NCI-H1436 (cell line): ENCODE data around the gene INTS6L.
"Not testable (repeated sequence)": the region's sequence is repeated elsewhere in the genome, so short reads cannot be mapped to it uniquely, and the experiment has no call there.

Experiments
- DNase-seq: peaks from one replicate; lab custom pipeline; 2025; lab: John Stamatoyannopoulos, UW

The INTS6L gene

GRCh38 chrX:135522878-135523693, 2.6 kb downstream of the INTS6L start:
- DNase-seq: no peak

DNA sequence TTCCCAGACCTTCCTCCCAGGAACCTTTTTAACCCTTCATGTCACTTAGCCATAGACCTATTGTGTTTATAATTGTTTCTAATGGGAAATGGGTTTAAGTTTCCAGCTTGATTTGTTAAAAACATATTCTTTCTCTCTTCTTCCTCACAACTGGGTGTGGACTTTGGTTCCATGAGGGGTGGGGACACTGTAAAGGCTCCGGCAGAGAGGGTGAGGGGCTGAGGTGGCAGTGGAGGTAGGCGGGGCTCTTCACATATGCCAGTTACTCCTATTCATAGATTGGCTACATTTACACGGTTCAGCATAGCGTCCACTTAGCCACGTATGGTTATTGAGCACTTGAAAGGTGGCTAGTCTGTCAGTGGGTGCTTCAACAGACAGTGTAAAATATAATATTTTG, 7.8 kb downstream of the INTS6L start:
- DNase-seq: no peak

- no peak for DNase-seq
Observed at GRCh38 chrX:135528756-135529155, 8.3 kb downstream of the INTS6L start.

DNA sequence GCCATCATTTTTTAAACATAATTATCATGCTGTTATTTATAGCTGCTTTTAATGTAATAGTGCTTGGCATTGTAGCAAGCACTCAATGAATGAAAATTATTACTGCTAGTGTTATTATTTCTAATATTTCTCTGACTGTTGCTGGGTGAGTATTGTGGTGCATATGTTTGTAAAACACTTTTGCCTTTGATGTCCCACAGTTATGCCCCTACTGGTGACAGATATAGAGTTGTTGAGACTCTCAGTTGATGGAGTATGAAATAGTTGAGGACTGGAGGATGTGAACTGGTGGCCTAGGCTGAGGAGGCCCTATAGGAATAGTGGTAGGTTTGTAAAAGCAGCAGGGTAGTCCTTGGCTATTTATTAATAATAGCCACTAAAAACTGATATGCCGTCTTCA, 9.6 kb downstream of the INTS6L start:
- DNase-seq: no peak

GRCh38 chrX:135531813-135532212, 11.4 kb downstream of the INTS6L start:
- no peak for DNase-seq

DNA sequence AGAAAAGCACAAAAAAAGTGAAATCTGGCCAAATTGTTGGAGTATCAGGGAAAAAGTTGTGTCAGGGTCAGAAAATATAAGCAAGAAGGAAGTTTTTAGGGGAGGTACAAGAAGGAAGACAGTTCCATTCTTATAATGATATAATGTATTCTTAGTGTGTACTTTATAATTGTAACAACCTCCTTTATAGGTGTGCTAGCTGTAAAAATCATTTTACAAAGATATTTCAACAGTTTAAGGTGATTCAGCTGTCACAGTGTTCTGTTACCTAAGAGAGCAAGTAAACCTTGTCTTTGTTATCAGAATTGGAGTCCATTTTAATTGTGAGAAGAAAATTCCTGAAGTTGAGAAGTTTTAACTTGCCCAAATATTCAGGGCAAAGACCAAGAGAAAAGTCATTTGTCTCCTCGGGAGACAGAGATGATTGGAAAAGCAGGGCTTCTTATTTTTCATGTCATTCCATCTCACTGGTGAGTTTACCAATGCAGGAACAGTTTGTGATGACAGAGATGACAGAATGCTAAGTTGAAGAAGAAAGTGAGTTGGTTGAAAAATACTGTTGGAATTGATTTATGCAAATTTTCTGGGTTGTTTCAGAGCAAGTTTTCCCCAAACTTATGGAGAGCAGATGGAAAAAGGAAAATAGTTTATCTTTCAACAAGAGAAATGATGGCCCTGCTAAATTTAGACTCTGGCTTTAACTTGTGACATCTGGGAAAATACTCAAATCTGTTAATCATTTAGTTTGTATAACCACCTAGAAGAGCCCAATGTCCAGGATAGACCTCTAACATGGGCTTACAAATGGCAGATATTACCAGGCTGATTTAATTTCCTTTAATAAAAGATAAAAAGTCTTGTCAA, 14.8 kb downstream of the INTS6L start:
- no peak for DNase-seq

- no peak for DNase-seq
Observed at GRCh38 chrX:135536877-135537276, 16.4 kb downstream of the INTS6L start.

GRCh38 chrX:135541351-135541750, 20.9 kb downstream of the INTS6L start:
- no peak for DNase-seq

DNA sequence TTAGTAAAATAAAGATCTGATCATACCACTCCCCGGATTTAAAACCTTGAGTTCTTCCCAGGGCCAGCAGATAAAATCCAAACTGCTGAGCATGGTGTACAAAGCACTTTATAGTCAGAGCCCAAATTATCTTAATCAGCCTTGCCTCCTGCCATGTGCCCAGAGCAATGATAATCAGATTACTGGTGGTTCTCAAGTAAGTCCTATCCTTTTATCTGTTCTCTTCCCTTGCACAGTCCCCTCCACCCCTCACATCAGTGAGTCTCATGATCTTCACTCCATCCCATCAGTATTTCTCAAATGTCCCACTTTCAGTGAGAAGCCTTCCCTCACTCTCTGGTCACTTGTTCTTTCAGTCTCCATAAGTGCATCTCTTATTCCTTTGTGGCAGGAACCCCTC, 22.7 kb downstream of the INTS6L start:
- DNase-seq: no peak

- no peak for DNase-seq
Observed at GRCh38 chrX:135543924-135544323, 23.5 kb downstream of the INTS6L start.

DNA sequence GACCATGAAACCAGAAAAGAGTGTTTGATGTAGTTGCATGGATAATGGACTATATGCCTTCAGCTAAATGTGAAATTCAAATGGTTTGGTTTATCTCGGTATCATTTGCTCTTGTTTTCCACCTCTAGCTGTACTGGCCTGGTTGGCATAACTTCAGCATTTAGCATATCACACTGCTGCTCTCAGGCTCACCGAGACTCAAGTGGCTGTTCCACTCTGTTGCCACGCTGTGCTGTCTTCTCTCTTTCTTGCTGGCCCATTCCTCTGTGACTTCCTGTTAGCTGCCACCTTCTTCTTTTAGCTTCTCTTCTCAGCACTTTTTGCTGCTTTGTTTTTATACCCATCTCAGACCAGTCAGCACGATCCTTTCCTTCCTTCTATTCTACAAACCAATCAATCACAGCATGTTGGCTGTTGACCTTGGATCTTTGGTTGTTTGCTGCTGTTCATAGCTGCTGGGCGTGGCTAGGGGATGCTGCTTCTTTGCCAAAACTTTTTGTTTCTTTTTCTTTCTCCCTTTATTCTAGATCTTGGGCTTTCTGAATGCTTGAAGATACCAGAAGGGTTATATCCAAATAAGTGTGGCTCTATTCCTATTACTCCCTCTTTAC, 24.0 kb downstream of the INTS6L start:
- DNase-seq: no peak

DNA sequence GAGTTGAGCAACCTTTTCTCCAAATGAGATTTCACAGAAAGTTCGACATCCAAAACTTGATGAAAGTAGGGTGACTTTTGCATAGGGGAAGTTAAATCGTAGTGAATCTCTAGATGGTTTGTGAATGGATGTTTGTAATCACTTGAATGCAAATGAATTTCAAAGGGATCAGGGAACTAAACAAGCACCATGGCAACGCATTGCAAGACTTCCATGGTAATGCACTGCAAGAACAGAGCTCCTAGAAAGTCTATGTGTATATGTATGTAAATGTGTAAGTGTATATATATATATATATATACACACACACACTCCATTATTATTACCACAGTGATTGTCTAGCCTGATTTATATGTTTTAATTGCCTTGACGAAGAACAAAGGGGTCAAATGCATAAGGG, 27.3 kb downstream of the INTS6L start:
- DNase-seq: no peak

GRCh38 chrX:135549519-135549918, 29.1 kb downstream of the INTS6L start:
- no peak for DNase-seq

GRCh38 chrX:135556055-135556454, 35.6 kb downstream of the INTS6L start:
- no peak for DNase-seq

DNA sequence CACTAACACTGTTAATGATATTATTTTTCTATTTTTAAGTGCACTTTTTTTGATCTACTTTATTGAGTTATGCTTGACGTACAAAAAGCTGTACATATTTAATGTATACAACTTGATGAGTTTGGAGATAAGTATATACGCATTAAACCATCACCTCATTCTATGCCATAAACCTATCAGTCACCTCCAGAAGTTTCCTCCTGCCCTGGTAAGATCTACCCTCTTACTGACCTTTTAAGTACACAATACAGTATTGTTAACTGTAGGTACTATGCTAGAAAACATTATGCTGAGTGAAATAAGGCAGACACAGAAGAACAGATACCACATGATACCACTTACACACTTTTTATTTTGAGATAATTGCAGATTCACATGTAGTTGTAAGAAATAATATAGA, 36.9 kb downstream of the INTS6L start:
- DNase-seq: no peak

DNA sequence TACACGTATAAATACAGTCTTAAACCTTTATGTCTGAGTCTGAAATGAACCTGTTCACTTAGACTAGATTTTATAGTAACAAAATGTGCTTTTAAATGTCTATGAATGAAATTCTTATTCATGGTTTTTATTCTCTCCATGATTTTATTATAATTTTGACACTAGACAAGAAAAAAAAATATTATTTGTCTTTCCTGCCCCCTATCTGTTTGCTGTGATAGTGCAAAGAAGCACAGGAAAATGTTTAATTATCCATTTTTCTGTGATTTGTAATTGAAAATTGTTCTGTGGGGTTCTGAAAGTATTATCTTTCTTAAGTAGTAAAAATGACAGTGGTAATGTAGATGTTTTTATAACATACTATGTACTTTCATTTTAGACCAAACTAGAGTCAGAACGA, 52.0 kb downstream of the INTS6L start:
- no peak for DNase-seq

DNA sequence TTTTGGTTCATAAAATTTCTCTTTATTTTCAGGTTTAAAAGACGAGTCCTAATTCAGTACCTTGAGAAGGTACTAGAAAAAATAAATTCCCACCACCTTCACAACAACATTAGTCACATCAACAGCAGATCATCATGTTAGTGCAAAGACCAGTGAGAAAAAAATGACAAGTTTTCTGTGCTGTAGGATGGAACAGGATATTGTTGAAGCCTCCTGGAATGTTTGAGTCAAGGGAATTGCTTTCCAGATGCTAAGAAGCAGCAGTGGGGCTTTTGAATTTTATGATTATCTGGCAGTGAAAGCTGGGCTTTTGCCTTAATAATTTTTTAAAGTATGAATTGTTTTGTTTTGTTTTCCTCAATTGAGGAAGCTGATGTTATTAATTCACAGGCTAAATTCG, 61.0 kb downstream of the INTS6L start:
- no peak for DNase-seq

DNA sequence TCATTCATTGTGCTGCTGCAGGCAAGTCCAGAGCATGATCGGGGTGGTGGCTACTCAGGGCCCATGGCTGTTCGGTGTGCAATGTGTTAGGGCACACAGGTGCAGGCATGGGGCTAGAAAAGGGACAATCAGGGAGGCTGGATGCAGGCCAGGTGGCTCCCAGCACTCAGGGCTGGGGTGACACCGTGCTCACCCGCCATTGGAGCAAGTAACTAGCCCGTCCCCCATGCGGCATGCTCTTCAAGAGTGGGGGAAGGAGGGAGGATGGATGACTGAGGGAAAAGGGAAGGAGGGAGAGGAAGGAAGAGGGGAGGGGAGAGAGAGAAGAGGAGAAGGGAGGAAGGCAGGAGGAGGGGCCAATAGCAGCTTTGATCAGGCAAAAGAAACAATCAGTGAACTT, 64.7 kb downstream of the INTS6L start:
- no peak for DNase-seq

- DNase-seq: no peak
Observed at GRCh38 chrX:135591871-135592270, 71.4 kb downstream of the INTS6L start.

DNA sequence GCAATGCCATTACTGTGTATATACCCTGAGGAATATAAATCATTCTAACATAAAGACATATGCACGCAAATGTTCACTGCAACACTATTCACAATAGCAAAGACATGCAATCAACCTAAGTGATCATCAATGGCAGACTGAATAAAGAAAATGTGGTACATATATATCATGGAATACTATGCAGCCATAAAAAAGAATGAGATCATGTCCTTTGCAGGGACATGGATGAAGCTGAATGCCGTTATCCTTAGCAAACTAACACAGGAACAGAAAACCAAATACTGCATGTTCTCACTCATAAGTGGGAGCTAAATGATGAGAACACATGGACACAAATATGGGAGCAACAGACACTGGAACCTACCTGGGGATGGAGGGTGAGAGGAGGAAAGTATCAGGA, 73.6 kb downstream of the INTS6L start:
- not testable (repeated sequence) for DNase-seq

GRCh38 chrX:135594453-135594852, 74.0 kb downstream of the INTS6L start:
- DNase-seq: not testable (repeated sequence)

GRCh38 chrX:135595543-135595942, 75.1 kb downstream of the INTS6L start:
- DNase-seq: no peak

DNA sequence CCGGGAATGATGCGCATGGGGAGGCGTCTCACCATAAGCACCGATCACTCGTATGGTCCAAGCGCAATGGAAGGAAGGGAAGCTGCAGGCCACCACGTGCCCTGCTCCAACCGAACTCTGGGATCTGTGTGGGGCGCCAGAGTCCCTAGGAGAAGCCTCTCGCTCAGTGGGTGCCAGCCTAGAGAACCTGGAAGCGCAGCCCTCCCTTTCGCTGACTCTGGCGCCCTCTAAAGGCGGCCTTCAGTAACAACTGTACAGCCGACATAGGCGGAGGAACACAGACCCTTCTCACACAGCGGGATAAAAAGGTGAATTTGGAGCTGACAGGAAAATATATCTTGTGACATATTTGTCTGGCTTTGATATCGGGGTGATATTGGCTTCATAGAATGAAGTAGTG, 76.0 kb downstream of the INTS6L start:
- DNase-seq: peak; percentile 66
